ENCODE results near the gene BEX5. TPM values are rescaled to one million over a fixed set of nuclear protein-coding genes. Genes with fewer than 3 reads are reported as not detected.

Gene BEX5
- total RNA-seq, result not detected in 2 replicates

DNA sequence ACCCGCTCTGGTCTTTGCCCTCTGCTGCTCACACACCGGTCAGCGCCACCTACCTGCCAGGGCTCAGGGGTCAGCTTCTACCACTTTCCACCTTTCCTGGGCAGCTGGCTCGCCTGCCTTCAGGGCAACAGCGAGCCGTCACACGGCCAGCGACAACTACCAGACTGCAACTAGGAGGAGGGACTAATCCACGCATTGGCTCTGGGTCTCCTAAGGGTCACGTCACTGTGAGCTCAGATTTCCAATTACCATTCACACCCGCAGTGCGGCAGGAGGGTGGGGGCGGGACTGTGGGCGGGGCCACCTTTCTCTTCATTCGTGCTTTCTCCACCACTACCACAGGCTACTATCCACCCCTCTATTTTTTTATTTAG is at the start of gene BEX5:
BEX5 (minus strand) TSS at position 172 of the 374 bp plus-strand sequence. CDS start 1,712 bp downstream, outside the sequence.

DNA sequence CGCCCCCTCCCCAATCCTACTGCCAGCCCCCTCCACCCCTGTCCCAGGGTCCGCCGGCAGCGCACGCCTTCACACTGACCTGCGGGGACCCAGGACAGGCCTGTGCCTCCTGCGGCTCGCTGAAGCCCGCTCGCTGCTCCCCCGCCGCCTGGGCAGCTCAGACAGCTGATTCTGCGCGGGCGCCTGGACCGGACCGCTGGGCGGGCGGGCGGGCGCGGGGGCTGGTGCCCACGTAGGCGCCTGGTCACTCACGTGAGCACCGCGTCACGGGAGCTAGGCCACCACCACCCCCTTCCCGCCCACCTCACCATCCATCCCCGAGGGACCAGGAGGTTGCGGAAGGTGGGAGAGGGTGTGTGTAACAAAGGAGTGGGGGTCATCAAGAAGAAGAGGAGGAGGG is 13.5 kb downstream of the BEX5 start, which contains the start of gene TCEAL6:
TCEAL6 (minus strand) TSS at position 208 of the 400 bp plus-strand sequence.

DNA sequence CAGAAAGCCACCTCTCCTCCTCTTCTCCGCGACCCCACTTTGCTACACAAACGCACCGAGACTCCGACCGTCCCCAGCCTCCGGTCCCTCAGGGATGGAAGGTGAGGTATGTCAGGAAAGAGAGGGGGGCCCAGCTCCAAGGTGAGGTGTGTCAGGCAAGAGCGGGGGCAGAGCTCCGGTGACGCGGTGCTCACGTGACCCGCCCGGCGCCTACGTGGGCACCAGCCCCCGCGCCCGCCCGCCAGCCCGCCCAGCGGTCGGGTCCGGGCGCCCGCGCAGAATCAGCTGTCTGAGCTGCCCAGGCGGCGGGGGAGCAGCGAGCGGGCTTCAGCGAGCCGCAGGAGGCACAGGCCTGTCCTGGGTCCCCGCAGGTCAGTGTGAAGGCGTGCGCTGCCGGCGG is 30.3 kb downstream of the BEX5 start, which contains the start of gene TCEAL2:
TCEAL2 (plus strand) TSS at position 244 of the 400 bp plus-strand sequence. CDS start 1,152 bp downstream, outside the sequence.

Other genes starting within 250 kb of the BEX5 start
- gene ZMAT1, start 223.9 kb downstream of the BEX5 start, total RNA-seq, result not detected in 2 replicates
- not detected in 2 replicates for gene TCEAL2, start 30.3 kb downstream of the BEX5 start, total RNA-seq
- gene TCEAL6, start 13.5 kb downstream of the BEX5 start, total RNA-seq, result not detected in 2 replicates
- gene TCP11X1, start 59.3 kb upstream of the BEX5 start, total RNA-seq, result not detected in 2 replicates
- gene NXF2, start 91.2 kb upstream of the BEX5 start, total RNA-seq, result not detected in 2 replicates

All from pericardium fibroblast (primary cell).